Erythroblast (primary cell): ENCODE measurements around the gene THEM4.

Experiments used
- GATA1 ChIP-seq: IDR thresholded peaks from 2 replicates; pipeline ENCODE4 v1.6.1; 2011; ENCODE audit warnings: low read depth, mild to moderate bottlenecking, control low read depth, low read length, moderate library complexity
- POLR2A ChIP-seq: IDR thresholded peaks from 2 replicates; pipeline ENCODE4 v1.6.1; 2011; ENCODE audit warnings: mild to moderate bottlenecking, low read length

- TF ChIP-seq POLR2A = no peak
- no peak for TF ChIP-seq GATA1
Measured at GRCh38 chr1:151839457-151840403, 69.6 kb downstream of the THEM4 start, which contains the start of gene C2CD4D.
